Measurements from ENCODE around the gene KPNB1. TPM values are rescaled to one million over a fixed set of nuclear protein-coding genes. Genes with fewer than 3 reads are reported as not detected.

The KPNB1 gene
- total and polyA plus RNA-seq, 10 of the 15 experiments (the other 5 are each of a cell fraction or from before 2014, with no cell fraction given), result 67.8 to 525 (median 246) TPM

- TF ChIP-seq DPF2 (IDR thresholded peaks at IDR 0.05), result peak; percentile 73
- peak; percentile 71 for TF ChIP-seq IKZF1 (conservative IDR thresholded peaks at IDR 0.05)
- TF ChIP-seq CBFB (IDR thresholded peaks at IDR 0.05; ENCODE audit: low read depth), result 0 out of 2 replicates have a peak, but pooled peaks have one; percentile 67
- peak; percentile 39; the same call in 1 of the 2 replicates for TF ChIP-seq IRF4 (IDR thresholded peaks at IDR 0.05; ENCODE audit: low read depth, low read length)
- TF ChIP-seq PKNOX1 (IDR thresholded peaks at IDR 0.05), result peak; percentile 19; the same call in 1 of the 2 replicates
- TF ChIP-seq NR2F1 (conservative IDR thresholded peaks at IDR 0.05), result peak; percentile 87
- no peak for TF ChIP-seq EP300 (IDR thresholded peaks at IDR 0.05; ENCODE audit: borderline replicate concordance in 1 of 2, control insufficient read depth in 1 of 2, low read depth in 2 of 2, low read length in 2 of 2)
- TF ChIP-seq POU2F2 (IDR thresholded peaks at IDR 0.05; ENCODE audit: borderline replicate concordance, low read depth, low read length), result peak; percentile 41; the same call in 1 of the 3 replicates
- TF ChIP-seq RB1 (IDR thresholded peaks at IDR 0.05; ENCODE audit: borderline replicate concordance), result no peak
- no peak for TF ChIP-seq POLR2AphosphoS5 (IDR thresholded peaks at IDR 0.05; ENCODE audit: low read length)
- peak; percentile 77 for TF ChIP-seq GATAD2B (conservative IDR thresholded peaks at IDR 0.05; ENCODE audit: low read depth)
Observed at GRCh38 chr17:47719411-47720152, 69.9 kb downstream of the KPNB1 start (continued).

GRCh38 chr17:47720196-47720595, 70.5 kb downstream of the KPNB1 start:
- FAIRE-seq (no peak), ATAC-seq (no peak), DNase-seq (ENCODE audit: low read depth, low spot score) (no peak)
- RAD21 ChIA-PET (ENCODE audit: unreplicated experiment), result interaction anchor here (0.8 to 8.3 kb wide), 3 partner anchors 8 to 20 kb away, joined by 3 to 142 read pairs (median 25); partner anchors contain the start of gene TBX21
- TF ChIP-seq ZNF217 (IDR thresholded peaks at IDR 0.05) (no peak), IRF4 (IDR thresholded peaks at IDR 0.05; ENCODE audit: low read depth, low read length) (no peak)
- Histone ChIP-seq H3K4me3 (no peak overlapping the region), H2AFZ (ENCODE audit: control insufficient read depth, low read depth, low read length) (no peak overlapping the region), H3K79me2 (ENCODE audit: control insufficient read depth, insufficient read depth, low read length) (no peaks in the 10 kb centered on the region), H4K20me1 (ENCODE audit: control insufficient read depth, insufficient read depth) (no peaks in the 10 kb centered on the region; the same call in 1 of the 2 replicates), H3K4me1 (ENCODE audit: control insufficient read depth, insufficient read depth, low read length) (peaks cover 71% of the 10 kb centered on the region), H3K9ac (ENCODE audit: control insufficient read depth, insufficient read depth, low read length) (no peak overlapping the region), H3K27ac (ENCODE audit: control insufficient read depth, insufficient read depth) (no peak overlapping the region), H3K9me3 (replicated peaks; ENCODE audit: control insufficient read depth, insufficient read depth, low read length) (no peaks in the 10 kb centered on the region), H3K36me3 (ENCODE audit: control insufficient read depth in 2 of 2, insufficient read depth in 2 of 2, low read length in 1 of 2) (no peaks in the 10 kb centered on the region), H3K27me3 (replicated peaks in 1 of 2; ENCODE audit: control insufficient read depth in 2 of 2, insufficient read depth in 2 of 2, low read length in 1 of 2) (peaks cover 0 to 5% of the 10 kb centered on the region in 2 experiments; a peak in 3 of 4 replicates), H3K4me2 (ENCODE audit: control insufficient read depth, insufficient read depth) (peak overlapping the region; percentile 54; the same call in 1 of the 2 replicates)
- no TSS peak for BruUV-seq (replicated peaks)
- 20% methylated on average over 11 of the region's 11 CpGs for WGBS (ENCODE audit: insufficient coverage, insufficient replicate concordance, low lambda C conversion rate, missing lambda C conversion rate)
- POLR2A ChIA-PET, result interaction anchor here (0.9 to 7.3 kb wide), 3 partner anchors 12 to 20 kb away, joined by 4 to 76 read pairs (median 23); partner anchors contain the start of gene TBX21
- intact Hi-C loops (cut with micrococcal nuclease; ENCODE audit: unreplicated experiment), result no loop called here
- CTCF ChIA-PET, result interaction anchor here (1.1 to 9.0 kb wide), 4 partner anchors 12 to 24 kb away, joined by 3 to 229 read pairs (median 18); partner anchors contain the start of gene TBX21
- in situ Hi-C loops (cut with MboI), result no loop called here
- SMC1A ChIA-PET (ENCODE audit: uncharacterized antibody, unreplicated experiment), result interaction anchor here (0.8 to 5.9 kb wide), 5 partner anchors 11 to 56 kb away, joined by 3 to 56 read pairs (median 13); partner anchors contain the start of gene TBX21

Data from GM12878 (cell line).